Brain microvascular endothelial cell (primary cell): ENCODE data around the gene OMG.

Experiments used
- DNase-seq: peaks from one replicate; pipeline ENCODE4 v3.0.0-alpha.2; 2020
- H3K27ac ChIP-seq: fragments of 250-450 bp; sonication (Bioruptor Pico); 2 replicates; pipeline ENCODE4 v1.5.1; 2020; ENCODE audit warnings: mild to moderate bottlenecking, moderate library complexity
- H3K27me3 ChIP-seq: fragments of 250-450 bp; sonication (Bioruptor Pico); replicated peaks from 2 replicates; pipeline ENCODE4 v1.5.1; 2020; ENCODE audit warnings: mild to moderate bottlenecking
- H3K36me3 ChIP-seq: fragments of 250-450 bp; sonication (Bioruptor Pico); replicated peaks from 2 replicates; pipeline ENCODE4 v1.5.1; 2020; ENCODE audit warnings: mild to moderate bottlenecking
- H3K4me3 ChIP-seq: 2 replicates; pipeline ENCODE4 v1.5.1; 2011; ENCODE audit warnings: low read depth, mild to moderate bottlenecking, control low read depth, low read length, moderate library complexity
- CTCF ChIP-seq: IDR thresholded peaks from 2 replicates; pipeline ENCODE4 v1.5.1; 2011; ENCODE audit warnings: low read depth, mild to moderate bottlenecking, moderate library complexity, low read length, control low read depth, inconsistent platforms; ENCODE audit errors: missing control alignments
- in situ Hi-C: cut with HindIII; loops from 2 replicates; pipeline ENCODE4 v1.10.0; 2017; ENCODE audit warnings: low sequenced_read_pairs, low pct_ligation_motif_present

The OMG gene

GRCh38 chr17:31249835-31250141, 47.3 kb downstream of the OMG start:
- DNase-seq: peak; percentile 14
- H3K27ac ChIP-seq: peak overlapping the region; percentile 68
- no peak overlapping the region for H3K4me3 ChIP-seq
- in situ Hi-C loops: no loop called here
- TF ChIP-seq CTCF: no peak
- no peaks in the 10 kb centered on the region for H3K36me3 ChIP-seq
- no peaks in the 10 kb centered on the region for H3K27me3 ChIP-seq

- Histone ChIP-seq H3K36me3 (no peaks in the 10 kb centered on the region), H3K27ac (peak overlapping the region; percentile 68), H3K4me3 (no peak overlapping the region), H3K27me3 (no peaks in the 10 kb centered on the region)
- in situ Hi-C loops: no loop called here
- TF ChIP-seq CTCF: no peak
- DNase-seq: peak; percentile 31
Observed at GRCh38 chr17:31248986-31249834, 47.8 kb downstream of the OMG start.
